ENCODE data around the gene SYS1.

The SYS1 gene

GRCh38 chr20:45362804-45363610 is at the start of gene SYS1:
TSS of gene SYS1 (plus strand) at chr20:45363156. CDS start at chr20:45363532, 376 bp downstream.
- DNase-seq (ENCODE audit: extremely low read depth, insufficient read length): peak; percentile 96
- Histone ChIP-seq H3K4me3 (replicated peaks; ENCODE audit: low read depth, low read length) (peak within 1 kb of the TSS; percentile 89), H3K27me3 (replicated peaks; ENCODE audit: control insufficient read depth, insufficient read depth, low read length) (no peaks in the 10 kb centered on the region), H3K36me3 (ENCODE audit: control insufficient read depth, insufficient read depth, low read length) (peaks cover 12% of the 10 kb centered on the region)
- TF ChIP-seq, protein P1, sequence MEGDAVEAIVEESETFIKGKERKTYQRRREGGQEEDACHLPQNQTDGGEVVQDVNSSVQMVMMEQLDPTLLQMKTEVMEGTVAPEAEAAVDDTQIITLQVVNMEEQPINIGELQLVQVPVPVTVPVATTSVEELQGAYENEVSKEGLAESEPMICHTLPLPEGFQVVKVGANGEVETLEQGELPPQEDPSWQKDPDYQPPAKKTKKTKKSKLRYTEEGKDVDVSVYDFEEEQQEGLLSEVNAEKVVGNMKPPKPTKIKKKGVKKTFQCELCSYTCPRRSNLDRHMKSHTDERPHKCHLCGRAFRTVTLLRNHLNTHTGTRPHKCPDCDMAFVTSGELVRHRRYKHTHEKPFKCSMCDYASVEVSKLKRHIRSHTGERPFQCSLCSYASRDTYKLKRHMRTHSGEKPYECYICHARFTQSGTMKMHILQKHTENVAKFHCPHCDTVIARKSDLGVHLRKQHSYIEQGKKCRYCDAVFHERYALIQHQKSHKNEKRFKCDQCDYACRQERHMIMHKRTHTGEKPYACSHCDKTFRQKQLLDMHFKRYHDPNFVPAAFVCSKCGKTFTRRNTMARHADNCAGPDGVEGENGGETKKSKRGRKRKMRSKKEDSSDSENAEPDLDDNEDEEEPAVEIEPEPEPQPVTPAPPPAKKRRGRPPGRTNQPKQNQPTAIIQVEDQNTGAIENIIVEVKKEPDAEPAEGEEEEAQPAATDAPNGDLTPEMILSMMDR (IDR thresholded peaks at IDR 0.05; ENCODE audit: insufficient read depth, low read length, poor library complexity, severe bottlenecking): peak; percentile 82

- TF ChIP-seq, protein P1 (IDR thresholded peaks at IDR 0.05; ENCODE audit: insufficient read depth, low read length, poor library complexity, severe bottlenecking): no peak
- no peak for DNase-seq (ENCODE audit: extremely low read depth, insufficient read length)
- H3K27me3 ChIP-seq (replicated peaks; ENCODE audit: control insufficient read depth, insufficient read depth, low read length): no peaks in the 10 kb centered on the region; the same call in 1 of the 2 replicates
- H3K4me3 ChIP-seq (replicated peaks; ENCODE audit: low read depth, low read length): no peak overlapping the region
- no peaks in the 10 kb centered on the region for H3K36me3 ChIP-seq (ENCODE audit: control insufficient read depth, insufficient read depth, low read length)
Observed at GRCh38 chr20:45313943-45314342, 49.0 kb upstream of the SYS1 start.

DNA sequence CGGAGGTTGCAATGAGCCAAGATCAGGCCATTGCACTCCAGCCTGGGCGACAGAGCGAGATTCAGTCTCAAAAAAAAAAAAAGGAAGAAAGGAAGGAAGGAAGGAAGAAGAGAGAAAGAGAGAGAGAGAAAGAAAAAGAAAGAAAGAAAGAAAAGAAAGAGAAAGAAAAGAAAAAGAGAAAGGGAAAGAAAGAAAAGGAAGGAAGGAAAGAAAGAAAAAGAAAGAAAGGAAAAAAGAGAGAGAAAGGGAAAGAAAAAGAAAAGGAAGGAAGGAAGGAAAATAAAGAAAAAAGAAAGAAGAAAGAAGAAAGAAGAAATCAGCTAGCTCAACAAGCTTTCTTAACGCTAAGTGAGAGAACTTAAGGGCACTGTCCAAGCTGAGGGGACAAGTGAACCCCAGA is 47.3 kb upstream of the SYS1 start:
- TF ChIP-seq, protein P1 (IDR thresholded peaks at IDR 0.05; ENCODE audit: insufficient read depth, low read length, poor library complexity, severe bottlenecking): no peak
- Histone ChIP-seq H3K27me3 (replicated peaks; ENCODE audit: control insufficient read depth, insufficient read depth, low read length) (no peaks in the 10 kb centered on the region; the same call in 1 of the 2 replicates), H3K4me3 (replicated peaks; ENCODE audit: low read depth, low read length) (no peak overlapping the region), H3K36me3 (ENCODE audit: control insufficient read depth, insufficient read depth, low read length) (no peaks in the 10 kb centered on the region)
- DNase-seq (ENCODE audit: extremely low read depth, insufficient read length): no peak

GRCh38 chr20:45316150-45317080 is 46.5 kb upstream of the SYS1 start:
- Histone ChIP-seq H3K36me3 (ENCODE audit: control insufficient read depth, insufficient read depth, low read length) (no peaks in the 10 kb centered on the region), H3K27me3 (replicated peaks; ENCODE audit: control insufficient read depth, insufficient read depth, low read length) (no peaks in the 10 kb centered on the region; the same call in 1 of the 2 replicates), H3K4me3 (replicated peaks; ENCODE audit: low read depth, low read length) (no peak overlapping the region)
- DNase-seq (ENCODE audit: extremely low read depth, insufficient read length): no peak
- TF ChIP-seq, protein P1 (IDR thresholded peaks at IDR 0.05; ENCODE audit: insufficient read depth, low read length, poor library complexity, severe bottlenecking): no peak

DNA sequence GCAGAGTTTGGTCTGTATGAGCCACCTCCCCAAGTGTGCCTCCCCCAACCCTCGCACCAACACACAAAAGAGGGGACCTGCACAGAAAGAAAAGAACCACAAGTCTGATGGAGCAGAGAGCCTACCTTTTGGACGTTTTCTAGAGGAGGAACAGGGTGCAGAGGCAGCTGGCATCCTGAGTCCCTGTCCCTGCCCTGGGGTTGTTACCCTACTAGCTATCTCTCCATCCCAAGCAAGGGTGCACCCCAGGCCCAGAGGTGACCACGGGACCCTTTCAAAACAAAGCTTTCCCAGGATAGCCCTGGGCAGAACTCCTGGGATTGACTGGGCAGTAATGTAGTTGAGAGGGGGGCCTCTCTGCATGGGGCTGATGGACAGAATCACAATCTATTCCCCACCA is 45.1 kb upstream of the SYS1 start:
- TF ChIP-seq, protein P1 (IDR thresholded peaks at IDR 0.05; ENCODE audit: insufficient read depth, low read length, poor library complexity, severe bottlenecking): no peak
- no peak for DNase-seq (ENCODE audit: extremely low read depth, insufficient read length)

More for the DNA sequence above, 45.1 kb upstream of the SYS1 start:
- H3K36me3 ChIP-seq (ENCODE audit: control insufficient read depth, insufficient read depth, low read length): no peaks in the 10 kb centered on the region
- H3K27me3 ChIP-seq (replicated peaks; ENCODE audit: control insufficient read depth, insufficient read depth, low read length): no peaks in the 10 kb centered on the region; the same call in 1 of the 2 replicates
- H3K4me3 ChIP-seq (replicated peaks; ENCODE audit: low read depth, low read length): no peak overlapping the region
